NCI-H1092 (cell line): ENCODE measurements around the gene CACNG4.

Source experiments
- DNase-seq: peaks from one replicate; lab custom pipeline; 2025; lab: John Stamatoyannopoulos, UW

CACNG4 gene

DNA sequence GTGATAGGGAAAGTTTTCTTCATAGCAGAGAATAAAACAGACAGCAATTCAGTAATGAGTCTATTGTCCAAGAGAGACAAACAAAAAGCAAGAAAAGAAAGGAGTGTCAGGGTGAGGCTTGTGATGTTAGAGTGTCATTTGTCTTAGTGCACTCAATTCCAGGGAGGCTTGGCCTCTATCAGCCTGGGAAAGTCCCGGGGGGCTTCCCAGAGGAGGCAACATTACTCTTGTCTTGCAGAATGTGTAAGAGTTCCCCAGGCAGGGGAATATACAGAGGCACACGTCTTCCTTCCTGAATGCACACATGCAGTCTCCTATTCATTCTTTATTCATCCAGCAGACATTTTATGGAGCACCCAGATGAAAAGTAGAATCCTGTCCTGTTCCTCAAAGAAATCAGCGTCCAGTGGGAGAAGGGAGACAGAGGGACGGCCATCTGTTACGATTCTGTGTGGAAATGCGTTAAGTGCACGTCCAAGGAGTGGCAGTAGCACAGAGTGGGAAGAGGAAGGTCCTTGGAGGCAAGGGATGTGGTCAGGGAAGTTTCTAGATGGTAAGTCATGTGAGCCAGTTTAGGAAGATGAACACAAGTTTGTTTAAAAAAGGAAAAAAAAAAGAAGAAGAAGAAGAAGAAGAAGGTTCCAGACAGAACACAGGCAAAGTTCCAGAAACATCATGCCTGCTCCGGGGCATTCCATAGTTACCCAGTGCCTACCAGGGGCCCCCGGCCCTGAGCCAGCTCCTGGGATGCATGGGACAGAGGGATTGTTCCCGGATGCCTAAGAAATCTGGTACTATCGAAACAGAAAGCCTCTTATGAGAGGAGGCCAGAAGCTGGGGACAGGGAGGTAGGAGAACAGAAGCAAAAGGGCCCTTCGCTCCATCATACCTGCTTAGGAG, 21.1 kb downstream of the CACNG4 start:
- DNase-seq = no peak

DNA sequence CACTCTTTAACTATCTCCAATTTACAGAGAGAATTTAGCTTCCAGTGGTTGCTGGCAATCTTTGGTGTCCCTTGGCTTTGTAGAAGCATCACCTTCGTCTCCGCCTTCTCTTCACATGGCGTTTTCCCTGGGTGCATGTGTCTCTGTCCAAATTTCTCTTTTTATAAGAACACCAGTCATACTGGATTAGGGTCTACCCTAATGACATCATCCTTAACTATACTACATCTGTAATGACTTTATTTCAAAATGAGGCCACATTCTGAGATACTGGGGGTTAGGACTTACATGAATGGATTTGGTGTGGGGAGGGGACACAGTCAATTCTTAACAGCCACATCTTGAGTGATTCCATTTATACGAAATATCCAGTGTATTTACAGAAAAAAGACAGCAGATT, 22.2 kb downstream of the CACNG4 start:
- no peak for DNase-seq

DNA sequence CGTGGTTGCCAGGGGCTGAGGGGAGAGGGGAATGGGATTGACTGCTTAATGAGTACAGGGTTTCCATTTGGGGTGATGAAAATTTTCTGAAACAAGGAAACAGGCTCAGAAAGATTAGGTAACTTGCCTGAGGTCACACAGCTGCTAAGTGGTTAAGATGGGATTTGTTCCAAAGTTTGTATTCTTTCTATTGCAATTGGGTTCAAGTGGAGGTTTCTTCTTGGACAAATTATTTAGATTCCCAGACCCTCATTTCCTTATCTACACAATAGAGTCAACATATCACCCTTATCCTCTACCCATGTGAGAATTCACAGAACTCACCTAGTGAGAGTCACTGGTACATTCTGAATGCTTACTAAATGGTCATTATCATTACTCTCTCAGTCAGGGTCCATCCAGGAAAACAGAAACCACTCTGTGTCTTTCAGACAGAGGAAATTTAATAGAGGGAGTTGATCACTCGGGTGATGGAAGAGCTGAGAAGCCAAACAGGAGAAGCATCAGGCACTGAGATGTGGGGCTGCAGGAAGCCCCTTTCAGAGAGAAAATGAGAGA, 22.6 kb downstream of the CACNG4 start:
- no peak for DNase-seq

DNA sequence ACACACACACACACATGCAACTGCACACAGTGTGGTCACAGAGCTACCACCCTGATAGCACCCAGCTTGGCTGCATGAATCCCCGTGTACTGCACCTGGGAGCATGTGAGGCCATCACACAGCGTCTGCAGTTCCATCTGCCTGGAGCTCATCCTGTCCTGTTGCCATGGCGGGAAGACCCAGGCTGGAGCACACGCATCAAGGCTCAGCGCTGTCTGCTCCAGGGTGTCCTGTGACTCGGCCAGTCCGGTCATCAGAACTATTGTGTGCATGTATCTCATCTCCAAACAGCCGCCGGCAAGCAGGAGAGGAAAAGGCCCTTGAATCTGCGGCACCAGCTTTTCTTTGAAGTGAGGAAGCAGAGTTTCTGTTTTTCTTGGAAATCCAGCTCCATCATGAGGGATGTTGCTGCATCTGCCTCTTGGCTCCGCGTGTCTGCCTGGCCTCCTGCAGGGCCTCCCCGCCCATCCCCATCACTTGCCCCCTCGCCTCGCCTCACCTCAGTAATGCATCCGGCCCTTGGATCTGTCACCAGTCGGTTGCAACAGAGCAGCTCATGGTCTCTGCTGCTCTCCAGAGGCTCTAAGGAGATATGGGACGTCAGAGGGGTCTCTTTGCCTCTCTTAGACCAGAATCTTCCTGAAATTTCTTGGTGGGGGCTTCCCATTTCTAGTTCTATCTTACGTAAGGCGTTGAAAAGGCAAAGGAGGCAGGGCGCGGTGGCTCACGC, 23.7 kb downstream of the CACNG4 start:
- DNase-seq = no peak

DNA sequence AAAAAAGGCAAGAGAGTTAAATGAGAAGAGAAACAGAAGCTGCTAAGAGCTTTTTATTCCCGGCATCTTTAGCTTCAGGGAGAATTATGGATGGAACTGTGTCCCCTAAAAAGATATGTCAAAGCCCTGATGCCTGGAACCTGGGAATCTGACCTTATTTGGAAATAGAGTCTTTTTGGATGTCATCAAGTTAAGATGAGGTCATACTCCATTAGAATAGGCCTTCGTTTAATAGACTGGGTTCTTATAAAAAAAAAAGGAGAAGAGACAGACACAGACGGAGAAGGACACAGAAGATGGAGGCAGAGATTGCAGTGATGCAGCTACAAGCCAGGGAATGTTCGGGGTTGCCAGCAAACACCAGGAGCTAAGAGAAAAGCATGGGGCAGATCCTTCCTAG, 24.6 kb downstream of the CACNG4 start:
- no peak for DNase-seq

DNA sequence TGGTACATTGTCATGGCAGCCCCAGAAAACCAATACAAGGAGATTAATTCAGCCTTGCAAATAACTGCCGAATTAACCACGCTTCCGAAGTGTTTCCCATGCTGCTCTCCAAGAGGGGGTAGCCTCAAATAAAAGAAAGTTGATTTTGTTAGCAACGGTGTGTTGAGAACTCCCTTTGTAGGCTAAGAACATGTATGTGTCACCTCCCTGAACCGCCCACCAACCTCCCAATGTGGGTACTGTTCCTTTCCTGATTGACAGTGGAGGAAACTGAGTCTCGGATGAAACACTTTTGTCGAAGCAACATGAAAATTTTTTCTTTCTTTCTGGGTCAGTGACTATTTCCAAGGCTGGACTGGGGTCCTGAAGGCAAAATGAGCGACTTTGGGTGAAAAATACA, 25.1 kb downstream of the CACNG4 start:
- no peak for DNase-seq

DNA sequence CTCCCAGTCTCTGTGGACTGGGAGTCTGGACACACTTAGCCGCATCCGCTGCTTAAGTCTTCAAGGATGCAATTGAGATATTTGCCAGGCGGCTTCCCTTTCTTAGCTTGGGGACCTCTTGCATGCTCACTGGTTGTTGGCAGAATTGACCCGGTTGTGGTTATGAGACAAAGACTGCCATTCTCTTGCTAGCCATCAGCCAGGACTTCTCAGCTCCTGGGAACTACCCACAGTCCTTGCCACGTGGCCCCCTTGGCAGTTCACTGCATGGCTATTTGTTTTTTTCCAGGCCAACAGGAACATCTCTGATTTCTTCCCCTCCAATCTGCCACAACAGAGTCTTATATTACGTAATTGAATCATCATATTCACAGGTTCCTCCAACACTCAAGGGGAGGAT, 25.5 kb downstream of the CACNG4 start:
- no peak for DNase-seq

DNA sequence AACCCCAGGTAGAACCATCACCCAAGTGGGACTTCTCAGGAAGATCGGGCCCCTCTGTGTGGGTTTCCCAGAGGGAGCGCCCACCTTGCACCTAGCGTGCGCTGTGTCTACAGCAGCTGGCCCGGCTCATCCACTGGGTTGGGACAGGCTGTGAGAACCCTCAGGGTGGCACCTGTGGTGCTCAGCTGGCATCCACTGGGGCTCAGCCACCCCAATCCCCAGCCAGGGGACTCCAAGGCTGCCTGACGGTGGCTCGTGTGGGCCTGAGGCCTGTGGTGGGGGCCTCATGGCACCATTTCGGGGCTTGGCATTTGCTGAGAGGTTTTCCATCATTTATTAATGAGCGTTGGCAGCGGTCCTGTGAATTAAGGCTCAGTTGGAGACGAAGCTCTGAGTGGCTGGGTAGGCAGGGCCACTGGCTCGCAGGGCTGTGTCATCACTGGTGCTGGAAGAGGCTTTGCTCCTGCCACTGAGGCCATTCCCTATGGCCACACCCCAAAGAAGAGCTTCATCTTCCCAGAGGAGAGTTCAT, 28.5 kb downstream of the CACNG4 start:
- DNase-seq = no peak

DNA sequence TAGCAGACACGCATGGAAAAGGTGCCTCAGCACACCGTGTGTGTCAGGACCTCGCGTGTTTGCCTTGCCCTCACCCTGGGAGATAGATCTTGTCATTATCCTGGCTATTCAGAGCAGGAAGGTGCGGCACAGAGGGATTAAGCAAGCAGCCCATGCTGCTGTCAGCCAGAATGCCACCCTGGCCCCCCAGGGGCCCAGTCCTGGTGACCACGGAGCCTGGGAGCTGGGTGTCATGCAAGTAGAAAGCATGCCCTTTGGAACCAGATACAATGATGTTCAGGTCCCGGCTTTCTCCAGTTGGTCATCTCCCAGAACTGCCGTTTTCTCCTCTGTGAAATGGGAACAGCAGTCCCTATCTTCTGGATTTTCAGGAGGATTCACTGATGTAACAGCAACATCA, 29.9 kb downstream of the CACNG4 start:
- no peak for DNase-seq

DNA sequence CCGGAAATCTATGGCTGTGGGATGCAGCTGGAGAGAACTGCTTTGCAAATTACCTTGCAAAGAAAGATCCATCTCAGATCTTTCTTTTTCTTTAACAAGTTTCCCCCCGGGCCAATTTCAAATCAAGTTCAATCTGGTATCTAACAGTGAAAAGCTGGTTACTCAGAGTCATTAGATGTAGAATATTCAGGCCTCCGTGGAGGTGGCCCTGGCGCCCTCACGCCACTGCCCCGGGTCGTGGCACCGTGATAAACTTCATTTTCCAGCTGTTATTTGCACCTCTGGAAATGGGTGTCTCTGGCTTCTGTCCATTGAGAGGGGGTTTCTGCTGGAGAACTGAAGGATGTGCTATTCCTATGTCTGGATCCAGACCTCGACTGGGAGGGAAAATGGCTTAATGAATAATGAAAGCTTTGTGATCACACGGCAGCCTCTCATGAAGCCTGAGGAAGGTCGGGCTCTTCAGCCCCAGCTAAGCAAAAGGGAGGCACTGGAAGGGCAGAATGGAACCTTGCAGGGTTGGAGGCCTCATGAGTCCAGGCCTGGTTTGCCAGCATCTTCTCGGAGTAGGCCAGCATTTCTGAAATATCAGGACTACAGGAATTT, 30.5 kb downstream of the CACNG4 start:
- DNase-seq = no peak

DNA sequence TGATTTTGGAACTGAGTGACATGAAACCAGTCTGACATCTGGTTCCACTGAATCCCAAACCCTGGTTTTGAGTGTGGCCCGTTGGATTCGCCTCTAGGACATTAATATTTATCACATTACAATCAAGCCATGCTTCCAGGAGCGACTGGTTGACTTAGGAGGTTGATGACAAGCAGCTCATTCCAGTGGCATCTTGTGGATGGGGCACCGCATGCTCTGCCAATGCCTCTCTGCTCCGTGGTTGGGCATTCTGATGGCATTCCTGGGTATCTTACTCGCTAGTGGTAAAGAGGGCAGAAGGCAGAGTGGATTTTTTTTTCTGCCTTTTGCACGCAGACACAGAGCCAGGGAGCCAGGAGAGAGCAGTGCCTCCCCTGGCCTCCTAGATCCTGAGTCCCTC, 31.4 kb downstream of the CACNG4 start:
- no peak for DNase-seq

DNA sequence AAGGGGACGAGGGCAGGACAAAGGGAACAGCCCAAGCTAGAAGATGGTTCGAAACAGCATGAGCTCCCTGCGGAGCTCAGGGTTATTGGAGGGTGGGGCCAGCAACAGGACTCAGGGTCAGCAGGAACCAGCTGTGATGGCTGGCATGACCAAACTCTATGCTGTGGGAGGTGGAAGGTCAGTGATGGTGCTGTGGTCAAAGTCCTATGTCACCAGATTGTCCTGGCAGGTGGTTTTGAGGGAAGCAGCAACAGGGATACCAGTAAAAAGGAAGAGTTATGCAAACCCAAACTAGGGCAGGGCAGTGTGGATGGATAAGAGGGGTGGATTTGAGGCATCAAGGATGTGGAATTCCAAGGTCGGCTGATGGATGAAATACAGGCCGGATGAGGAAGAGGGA, 32.4 kb downstream of the CACNG4 start:
- DNase-seq = no peak

DNA sequence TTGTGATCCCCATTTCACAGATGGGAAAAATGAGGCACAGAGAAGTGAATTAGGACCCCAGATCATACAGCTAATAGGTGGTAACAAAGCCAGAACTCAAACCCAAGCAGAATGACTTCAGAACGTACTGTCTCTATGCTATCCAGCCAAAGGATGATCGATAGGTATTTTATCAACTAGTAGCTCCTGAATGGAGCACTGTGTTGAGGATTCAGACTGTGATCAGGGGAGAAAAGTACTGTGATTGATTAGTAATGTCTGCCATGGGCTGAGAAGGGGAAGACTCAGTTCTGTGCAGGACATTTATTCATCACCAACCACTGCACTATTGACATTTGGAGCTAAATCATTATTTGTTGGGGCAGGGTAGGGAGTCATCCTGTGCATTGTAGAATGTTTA, 38.7 kb downstream of the CACNG4 start:
- DNase-seq = no peak

DNA sequence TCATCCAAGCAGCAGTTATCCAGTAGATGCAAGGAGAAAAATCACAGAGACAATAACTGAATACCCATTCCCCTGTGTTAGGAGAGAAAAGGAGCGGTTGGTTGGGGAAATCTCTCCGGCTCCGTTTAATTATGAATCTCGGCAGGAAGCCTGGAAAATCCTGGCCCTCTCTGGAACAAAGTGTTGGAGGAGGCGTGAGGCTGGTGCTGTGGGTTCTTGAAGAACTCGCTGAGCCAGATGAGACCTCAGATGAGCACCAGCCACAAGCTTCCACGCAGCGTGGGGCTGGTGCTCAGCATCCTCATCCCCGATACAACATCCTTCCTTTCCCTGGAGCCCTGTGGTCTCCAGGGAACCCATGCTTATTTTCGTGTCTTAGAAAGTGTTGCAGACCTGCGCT, 39.7 kb downstream of the CACNG4 start:
- no peak for DNase-seq

DNA sequence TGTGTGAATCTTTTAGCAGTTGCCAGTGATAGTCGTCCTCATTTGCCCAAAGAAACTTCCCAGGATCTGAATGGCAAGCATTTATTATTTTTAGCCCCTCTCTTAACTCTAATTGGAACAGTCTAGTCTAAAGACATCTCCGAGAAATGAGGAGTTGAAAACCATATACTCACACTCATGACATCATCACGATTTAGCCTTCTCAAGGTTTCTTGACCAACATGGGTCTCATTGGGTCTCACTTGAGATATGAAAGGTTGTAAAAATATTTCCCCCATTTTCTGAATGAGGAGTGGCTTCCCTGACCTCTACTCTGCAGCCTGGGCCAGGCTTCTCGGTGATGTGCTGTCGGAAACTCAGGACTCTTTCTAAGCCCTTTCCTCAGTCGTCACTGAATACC, 42.8 kb downstream of the CACNG4 start:
- no peak for DNase-seq

DNA sequence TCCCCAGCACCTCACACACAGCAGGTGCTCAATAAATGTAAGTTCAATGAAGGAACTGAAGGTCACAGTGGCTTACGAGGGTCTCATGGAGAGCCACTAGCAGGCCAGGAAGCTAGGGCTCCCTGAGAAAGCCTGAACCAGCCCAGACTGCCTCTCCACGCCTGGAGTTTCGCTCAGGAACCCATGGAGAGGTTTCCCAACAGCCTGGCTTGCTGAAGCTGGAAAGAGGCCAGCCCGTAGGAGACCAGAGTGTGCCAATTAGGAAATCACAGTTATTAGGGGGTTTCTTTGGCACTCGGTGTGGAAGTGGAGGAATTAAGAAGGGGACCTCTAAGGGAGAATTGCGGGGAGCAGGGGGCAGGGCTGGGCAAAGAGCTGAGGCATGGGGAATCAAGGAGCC, 43.6 kb downstream of the CACNG4 start:
- DNase-seq = no peak

DNA sequence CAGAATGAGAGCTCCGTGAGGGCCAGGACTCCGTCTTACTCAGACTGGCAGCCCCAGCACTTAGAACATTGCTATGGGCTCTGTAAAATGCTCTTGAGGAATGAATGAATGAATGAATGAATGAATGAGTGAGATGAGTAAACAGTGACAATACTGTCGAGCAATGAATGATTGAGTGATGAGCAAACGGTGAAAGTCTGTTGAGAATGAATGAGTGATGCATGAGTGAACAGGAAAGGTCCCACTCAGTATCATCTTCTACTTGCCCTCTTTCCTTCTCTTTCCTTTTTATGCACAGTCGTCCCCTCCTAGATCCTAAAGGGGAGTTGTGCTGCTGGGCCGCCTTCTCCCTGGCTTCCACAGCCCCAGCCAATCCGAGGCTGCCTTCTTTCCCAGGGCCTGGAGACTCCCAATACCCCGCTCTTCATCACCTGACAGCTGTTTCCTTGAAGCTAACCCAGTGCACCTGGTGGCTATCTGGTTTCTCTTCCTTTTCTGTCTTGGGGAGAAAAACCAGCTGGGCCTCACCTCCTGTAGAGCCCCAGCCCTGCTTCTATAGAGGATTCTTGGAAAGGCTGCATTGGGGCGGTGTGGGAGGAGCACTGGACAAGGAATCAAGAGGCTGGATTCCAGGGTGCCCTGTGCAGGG, 47.1 kb downstream of the CACNG4 start:
- no peak for DNase-seq

DNA sequence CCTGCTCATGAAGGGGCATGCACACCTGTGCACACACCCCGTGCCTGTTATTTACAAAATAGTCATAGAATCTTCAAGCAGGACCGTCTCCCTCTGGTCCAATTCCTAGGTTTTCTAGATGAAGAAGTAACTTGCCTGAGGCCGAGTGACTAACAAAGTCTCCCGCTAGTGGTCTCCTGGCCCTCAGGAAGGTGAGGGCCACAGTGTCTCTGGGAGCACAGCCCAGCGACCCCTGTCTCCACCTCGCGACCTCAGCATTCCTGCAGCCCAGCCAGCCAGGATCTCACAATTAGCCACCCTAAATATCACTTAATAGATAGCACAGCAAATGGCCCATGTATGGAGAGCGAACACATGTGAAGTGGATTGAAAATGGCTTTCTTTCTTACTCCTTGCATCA, 49.4 kb downstream of the CACNG4 start:
- no peak for DNase-seq

DNA sequence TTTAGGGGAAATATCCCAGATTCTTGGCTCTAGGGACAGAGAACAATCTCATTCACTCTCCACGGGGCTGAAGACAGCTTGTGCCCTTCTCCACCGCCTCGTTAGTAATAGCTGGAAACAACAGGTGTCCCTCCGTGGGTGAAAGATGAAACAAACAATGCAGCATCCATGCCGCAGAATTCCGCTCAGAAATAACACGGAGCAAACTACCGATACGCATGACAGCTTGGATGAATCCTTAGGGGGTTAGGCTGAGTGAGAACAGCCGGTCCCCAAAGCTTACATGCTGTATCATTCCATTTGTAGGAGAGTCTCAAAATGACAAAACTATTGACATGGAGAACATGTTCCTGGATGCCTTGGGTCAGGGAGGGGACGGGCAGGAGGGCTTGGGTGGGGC, 50.5 kb downstream of the CACNG4 start:
- DNase-seq = no peak

DNA sequence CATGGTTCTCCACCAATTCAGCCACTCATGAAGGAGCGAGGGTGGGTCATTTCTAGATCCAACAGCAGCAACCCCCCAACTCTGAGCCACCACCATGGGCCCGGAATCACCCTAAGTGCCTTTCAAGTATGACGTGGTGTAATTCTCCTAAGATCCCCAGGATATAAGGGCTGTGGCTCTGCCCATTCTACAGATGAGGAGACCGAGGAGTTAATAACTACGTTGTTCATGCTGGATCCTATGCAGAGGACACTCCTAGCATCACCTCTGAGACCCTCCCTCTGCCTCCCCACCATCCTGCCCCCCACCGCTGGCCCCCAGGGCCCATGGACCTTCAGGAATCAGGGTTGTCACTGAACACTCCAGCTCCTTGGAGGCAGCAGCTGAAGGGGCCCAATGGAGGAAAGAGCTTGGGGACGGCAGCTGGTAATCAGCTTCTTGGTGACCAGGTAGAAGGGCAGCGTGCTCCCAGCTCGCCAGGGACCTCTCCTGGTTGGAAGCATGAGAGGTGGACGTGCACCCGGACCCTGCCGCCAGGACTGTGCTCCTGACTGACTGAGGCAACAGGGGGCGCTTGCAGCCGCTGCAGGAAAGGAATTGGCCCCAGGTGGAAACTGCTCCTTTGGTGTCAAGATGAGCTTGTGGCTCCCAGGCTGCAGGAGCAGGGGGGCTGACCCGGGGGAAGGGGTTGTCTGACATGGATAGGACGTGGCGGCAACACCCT, 51.7 kb downstream of the CACNG4 start:
- DNase-seq = no peak

DNA sequence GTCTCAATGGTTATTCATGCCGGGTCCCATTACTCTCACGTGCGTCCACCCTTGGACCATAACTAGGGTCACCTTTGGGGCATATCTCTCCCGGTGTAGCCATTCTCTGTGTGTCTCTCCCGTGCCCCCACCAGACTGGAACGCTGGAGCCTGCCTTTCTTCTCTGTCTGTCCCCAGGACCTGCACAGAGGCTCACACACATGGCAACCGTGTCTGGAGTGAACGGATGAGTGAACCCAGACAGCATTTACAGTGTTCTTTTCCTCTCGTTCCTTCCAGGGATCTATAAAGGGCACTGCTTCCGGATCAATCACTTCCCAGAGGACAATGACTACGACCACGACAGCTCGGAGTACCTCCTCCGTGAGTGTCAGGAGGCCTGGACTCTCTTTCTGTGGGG, 53.4 kb downstream of the CACNG4 start:
- DNase-seq = no peak
